CD14-positive monocyte (primary cell): ENCODE data around the gene GLB1L. TPM values are rescaled to one million over a fixed set of nuclear protein-coding genes. Genes with fewer than 3 reads are reported as not detected.

Experiments
- DNase-seq, 3 donors: peaks; one replicate each; pipeline ENCODE4 v3.0.0-alpha.2; 2011 to 2022
- H2AFZ ChIP-seq: 2 replicates; pipeline ENCODE4 v1.6.0; 2012; ENCODE audit warnings: mild to moderate bottlenecking, low read depth, low read length, inconsistent platforms; ENCODE audit not compliant: insufficient read depth, poor library complexity, severe bottlenecking
- H3K27ac ChIP-seq, 2 donors: 1 replicate in 1 of 2; 2 replicates in 1 of 2; pipeline ENCODE4 v1.5.1; 2012 to 2013; ENCODE audit warnings: low read length in 2 of 2, control low read depth in 1 of 2, inconsistent platforms in 1 of 2, low read depth in 1 of 2, mild to moderate bottlenecking in 1 of 2
- H3K27me3 ChIP-seq, 2 donors: one replicate each; pipeline versions ENCODE4 v1.6.0 to v1.6.1; 2011 to 2013; ENCODE audit warnings: low read length in 2 of 2; ENCODE audit not compliant: control insufficient read depth in 2 of 2, insufficient read depth in 2 of 2
- H3K36me3 ChIP-seq, 2 donors: replicated peaks in 1 of 2; 1 replicate in 1 of 2; 2 replicates in 1 of 2; pipeline versions ENCODE4 v1.5.1 to v1.6.1; 2012 to 2013; ENCODE audit warnings: low read length in 2 of 2, control low read depth in 1 of 2, inconsistent platforms in 1 of 2, mild to moderate bottlenecking in 1 of 2; ENCODE audit not compliant: insufficient read depth in 2 of 2, control insufficient read depth in 1 of 2
- H3K4me1 ChIP-seq, 2 donors: 1 replicate in 1 of 2; 2 replicates in 1 of 2; pipeline versions ENCODE4 v1.5.1 to v1.6.1; 2012 to 2013; ENCODE audit warnings: low read length in 2 of 2, control low read depth in 1 of 2, inconsistent platforms in 1 of 2, mild to moderate bottlenecking in 1 of 2, moderate library complexity in 1 of 2; ENCODE audit not compliant: insufficient read depth in 2 of 2, control insufficient read depth in 1 of 2
- H3K4me2 ChIP-seq: replicated peaks from 2 replicates; pipeline ENCODE3; 2012; ENCODE audit warnings: low read length, moderate library complexity, mild to moderate bottlenecking; ENCODE audit not compliant: poor library complexity, severe bottlenecking; ENCODE audit errors: extremely low read depth
- H3K4me3 ChIP-seq, 3 experiments: fragments of 200-600 bp in 1 of 3; sonication (generic) in 1 of 3; replicated peaks in 1 of 3; 1 replicate in 2 of 3; 2 replicates in 1 of 3; pipeline ENCODE4 v1.5.1; 2011 to 2013; ENCODE audit warnings: low read length in 3 of 3, mild to moderate bottlenecking in 3 of 3, control low read depth in 2 of 3, low read depth in 2 of 3, inconsistent platforms in 1 of 3, moderate library complexity in 1 of 3
- H3K79me2 ChIP-seq: 2 replicates; pipeline ENCODE4 v1.6.0; 2012; ENCODE audit warnings: mild to moderate bottlenecking, control low read depth, inconsistent platforms, low read length, moderate library complexity; ENCODE audit not compliant: insufficient read depth
- H3K9ac ChIP-seq: 2 replicates; pipeline ENCODE4 v1.6.0; 2017; ENCODE audit warnings: low read length, mild to moderate bottlenecking; ENCODE audit not compliant: insufficient read depth, poor library complexity, severe bottlenecking
- H3K9me3 ChIP-seq, 2 donors: replicated peaks in 1 of 2; 1 replicate in 1 of 2; 2 replicates in 1 of 2; pipeline versions ENCODE4 v1.5.1 to v1.6.1; 2012 to 2013; ENCODE audit warnings: low read length in 2 of 2, control low read depth in 1 of 2; ENCODE audit not compliant: control insufficient read depth in 1 of 2, insufficient read depth in 1 of 2
- H4K20me1 ChIP-seq: 2 replicates; pipeline ENCODE4 v1.6.0; 2012; ENCODE audit warnings: mild to moderate bottlenecking, low read length, control low read depth, moderate library complexity; ENCODE audit not compliant: insufficient read depth
- H3K27ac Mint-ChIP-seq, 7 donors: one replicate each; pipeline ENCODE4 v1.8.0; 2020; ENCODE audit warnings: mild to moderate bottlenecking in 7 of 7, mixed read lengths in 7 of 7, moderate library complexity in 6 of 7, inconsistent platforms in 2 of 7
- H3K27me3 Mint-ChIP-seq, 3 donors: one replicate each; pipeline ENCODE4 v1.8.0; 2021 to 2022; ENCODE audit warnings: low read depth in 3 of 3, mild to moderate bottlenecking in 3 of 3, mixed read lengths in 3 of 3, moderate library complexity in 3 of 3, inconsistent platforms in 1 of 3
- H3K36me3 Mint-ChIP-seq, 2 donors: one replicate each; pipeline ENCODE4 v1.8.0; 2020; ENCODE audit warnings: mixed read lengths in 2 of 2, inconsistent platforms in 1 of 2, mild to moderate bottlenecking in 1 of 2
- H3K4me1 Mint-ChIP-seq: one replicate; pipeline ENCODE4 v1.8.0; 2020; ENCODE audit warnings: mild to moderate bottlenecking, mixed read lengths
- H3K4me3 Mint-ChIP-seq, 2 donors: one replicate each; pipeline ENCODE4 v1.8.0; 2020; ENCODE audit warnings: mild to moderate bottlenecking in 2 of 2, mixed read lengths in 2 of 2, moderate library complexity in 1 of 2
- H3K9me3 Mint-ChIP-seq, 7 donors: one replicate each; pipeline ENCODE4 v1.8.0; 2020 to 2022; ENCODE audit warnings: mixed read lengths in 7 of 7, mild to moderate bottlenecking in 6 of 7, moderate library complexity in 6 of 7, inconsistent platforms in 2 of 7
- WGBS: methylation state at CpG from one replicate; pipeline ENCODE4 v1.1.5; 2013; ENCODE audit warnings: missing lambda C conversion rate; ENCODE audit not compliant: insufficient coverage; 5-methylcytosine and 5-hydroxymethylcytosine counted together
- intact Hi-C, 2 donors: fragments of 100-400 bp; cut with micrococcal nuclease; formaldehyde crosslinking; loops; one replicate each; pipeline versions ENCODE4 v1.15.0 to v1.15.1; 2023
- polyA plus RNA-seq, 3 donors: library from polyadenylated mRNA; depleted of rRNA in 1 of 3; unstranded in 2 of 3; stranded (reverse) in 1 of 3; fragments of 300-500 nt in 2 of 3; fragments of >200 nt in 1 of 3; fragmentation: Illumina TruSeq in 2 of 3; gene quantifications; 1 replicate in 2 of 3; 2 replicates in 1 of 3; pipeline ENCODE4 v1.2.3, GENCODE V29; 2012 to 2021
- TF ChIP-seq, protein P1 (sequence below): fragments of 200-600 bp; IDR thresholded peaks from one replicate; pipeline ENCODE4 v1.8.0; 2022; ENCODE audit warnings: antibody characterized with exemption, mild to moderate bottlenecking

Gene GLB1L
- polyA plus RNA-seq, 3 donors = 4.0 to 11.7 (median 7.7) TPM

DNA sequence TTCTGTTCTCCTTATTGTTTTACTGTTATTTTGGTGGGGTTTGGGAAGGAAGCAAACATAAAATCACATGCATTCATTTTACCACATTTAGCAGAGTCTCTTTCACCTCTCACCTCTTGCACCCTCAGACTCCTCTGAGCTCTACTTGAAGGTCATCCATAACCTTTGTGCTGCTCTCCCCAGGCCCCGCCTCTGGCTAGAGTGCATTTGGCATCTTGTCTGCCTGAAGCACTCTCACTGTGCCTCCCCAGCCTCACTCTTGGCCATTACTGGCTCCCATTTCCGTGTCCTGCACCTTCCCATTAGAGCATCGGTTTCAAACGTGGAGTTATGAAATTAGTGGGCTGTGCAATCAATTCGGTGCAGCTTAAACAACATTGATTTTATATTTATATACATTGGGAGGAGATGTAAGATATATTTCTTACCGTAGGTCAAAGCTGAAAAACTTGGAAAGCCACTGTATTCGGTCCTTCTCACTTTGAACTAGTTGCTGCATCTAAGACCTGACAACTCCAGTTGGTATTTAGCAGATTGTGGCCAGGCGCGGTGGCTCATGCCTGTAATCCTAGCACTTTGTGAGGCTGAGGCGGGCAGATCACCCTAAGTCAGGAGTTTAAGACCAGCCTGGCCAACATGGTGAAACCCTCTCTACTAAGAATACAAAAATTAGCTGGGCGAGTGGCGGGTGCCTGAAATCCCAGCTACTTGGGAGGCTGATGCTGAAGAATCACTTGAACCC is 45.6 kb downstream of the GLB1L start:
- Mint-ChIP-seq H3K4me3 (no peak overlapping the region), H3K27me3 (peaks cover 3 to 19% (median 16%) of the 10 kb centered on the region in 3 donors), H3K36me3 (peaks cover 0 to 2% of the 10 kb centered on the region in 2 donors), H3K9me3 (peaks cover 2 to 6% (median 4%) of the 10 kb centered on the region in 7 donors), H3K4me1 (no peaks in the 10 kb centered on the region), H3K27ac (no peak overlapping the region)
- no peak overlapping the region for H3K4me2 ChIP-seq
- TF ChIP-seq, protein P1, sequence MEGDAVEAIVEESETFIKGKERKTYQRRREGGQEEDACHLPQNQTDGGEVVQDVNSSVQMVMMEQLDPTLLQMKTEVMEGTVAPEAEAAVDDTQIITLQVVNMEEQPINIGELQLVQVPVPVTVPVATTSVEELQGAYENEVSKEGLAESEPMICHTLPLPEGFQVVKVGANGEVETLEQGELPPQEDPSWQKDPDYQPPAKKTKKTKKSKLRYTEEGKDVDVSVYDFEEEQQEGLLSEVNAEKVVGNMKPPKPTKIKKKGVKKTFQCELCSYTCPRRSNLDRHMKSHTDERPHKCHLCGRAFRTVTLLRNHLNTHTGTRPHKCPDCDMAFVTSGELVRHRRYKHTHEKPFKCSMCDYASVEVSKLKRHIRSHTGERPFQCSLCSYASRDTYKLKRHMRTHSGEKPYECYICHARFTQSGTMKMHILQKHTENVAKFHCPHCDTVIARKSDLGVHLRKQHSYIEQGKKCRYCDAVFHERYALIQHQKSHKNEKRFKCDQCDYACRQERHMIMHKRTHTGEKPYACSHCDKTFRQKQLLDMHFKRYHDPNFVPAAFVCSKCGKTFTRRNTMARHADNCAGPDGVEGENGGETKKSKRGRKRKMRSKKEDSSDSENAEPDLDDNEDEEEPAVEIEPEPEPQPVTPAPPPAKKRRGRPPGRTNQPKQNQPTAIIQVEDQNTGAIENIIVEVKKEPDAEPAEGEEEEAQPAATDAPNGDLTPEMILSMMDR = no peak
- H3K9ac ChIP-seq = no peak overlapping the region
- no peak overlapping the region for H3K27ac ChIP-seq
- peaks cover 0 to 4% of the 10 kb centered on the region in 2 donors for H3K9me3 ChIP-seq
- H3K4me3 ChIP-seq = no peak overlapping the region
- no peaks in the 10 kb centered on the region for H3K79me2 ChIP-seq
- H3K36me3 ChIP-seq = no peaks in the 10 kb centered on the region
- H3K27me3 ChIP-seq = no peaks in the 10 kb centered on the region
- no peaks in the 10 kb centered on the region for H3K4me1 ChIP-seq
- 96% methylated on average over 2 of the region's 12 CpGs for WGBS
- intact Hi-C loops = no loop called here
- H4K20me1 ChIP-seq = no peaks in the 10 kb centered on the region
- no peak for DNase-seq
- no peak overlapping the region for H2AFZ ChIP-seq

DNA sequence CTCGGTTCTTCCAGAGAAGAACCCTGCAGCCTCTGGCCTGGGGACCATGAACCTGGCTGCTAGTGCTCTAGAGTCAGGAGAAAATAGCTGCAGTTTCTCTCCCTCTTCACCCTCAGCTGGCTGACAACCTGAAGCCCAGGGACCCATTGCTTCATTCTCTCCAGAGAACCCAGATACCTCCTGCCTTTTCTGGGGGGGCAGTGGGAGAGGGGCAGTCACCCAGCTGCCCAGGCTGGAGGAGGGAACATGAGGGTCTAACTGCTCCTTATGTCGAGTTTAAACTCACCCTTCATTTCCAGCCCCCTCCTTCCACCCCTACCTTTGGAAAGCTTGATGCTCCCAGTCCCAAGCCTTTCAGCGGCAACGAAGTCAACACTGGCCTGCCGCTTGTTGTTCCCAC is 46.3 kb downstream of the GLB1L start:
- Mint-ChIP-seq H3K27ac (peak overlapping the region in 1 of 7 donors; percentile 31), H3K36me3 (no peaks in the 10 kb centered on the region), H3K4me1 (no peaks in the 10 kb centered on the region), H3K27me3 (peaks cover 3 to 19% (median 16%) of the 10 kb centered on the region in 3 donors), H3K4me3 (no peak overlapping the region), H3K9me3 (peaks cover 0 to 3% (median 0%) of the 10 kb centered on the region in 7 donors)
- Histone ChIP-seq H4K20me1 (no peaks in the 10 kb centered on the region), H3K4me2 (no peak overlapping the region), H3K27me3 (no peaks in the 10 kb centered on the region), H3K9me3 (no peaks in the 10 kb centered on the region), H3K9ac (no peak overlapping the region), H3K36me3 (no peaks in the 10 kb centered on the region), H3K79me2 (no peaks in the 10 kb centered on the region), H3K4me1 (no peaks in the 10 kb centered on the region), H2AFZ (no peak overlapping the region), H3K4me3 (no peak overlapping the region), H3K27ac (no peak overlapping the region)
- intact Hi-C loops = no loop called here
- WGBS = 86% methylated on average over 3 of the region's 5 CpGs
- DNase-seq = no peak
- TF ChIP-seq, protein P1 = no peak
